H7 (cell line): ENCODE measurements around the gene SHANK1. TPM values are rescaled to one million over a fixed set of nuclear protein-coding genes. Genes with fewer than 3 reads are reported as not detected.
"Not testable (repeated sequence)": the region's sequence is repeated elsewhere in the genome, so short reads cannot be mapped to it uniquely, and the experiment has no call there.

Source experiments
- DNase-seq: peaks from one replicate; pipeline ENCODE4 v3.0.0; 2012
- H3K27me3 ChIP-seq: 2 replicates; pipeline ENCODE4 v1.6.0; 2011; ENCODE audit warnings: mild to moderate bottlenecking, low read length; ENCODE audit not compliant: control insufficient read depth, insufficient read depth
- H3K36me3 ChIP-seq: replicated peaks from 2 replicates; pipeline ENCODE4 v1.5.1; 2011; ENCODE audit warnings: low read length; ENCODE audit not compliant: control insufficient read depth, insufficient read depth
- H3K4me3 ChIP-seq: 2 replicates; pipeline ENCODE4 v1.5.1; 2011; ENCODE audit warnings: low read depth, mild to moderate bottlenecking, control low read depth, low read length, moderate library complexity; ENCODE audit not compliant: insufficient read depth
- total RNA-seq: library from RNA; depleted of rRNA; stranded (reverse); fragments of >200 nt; shearing (Covaris generic); gene quantifications from 2 replicates; pipeline ENCODE4 v1.2.3, GENCODE V29; 2014; rRNA removed

SHANK1 gene
- total RNA-seq, 1 experiment from 2014 or later: 0.35 TPM

DNA sequence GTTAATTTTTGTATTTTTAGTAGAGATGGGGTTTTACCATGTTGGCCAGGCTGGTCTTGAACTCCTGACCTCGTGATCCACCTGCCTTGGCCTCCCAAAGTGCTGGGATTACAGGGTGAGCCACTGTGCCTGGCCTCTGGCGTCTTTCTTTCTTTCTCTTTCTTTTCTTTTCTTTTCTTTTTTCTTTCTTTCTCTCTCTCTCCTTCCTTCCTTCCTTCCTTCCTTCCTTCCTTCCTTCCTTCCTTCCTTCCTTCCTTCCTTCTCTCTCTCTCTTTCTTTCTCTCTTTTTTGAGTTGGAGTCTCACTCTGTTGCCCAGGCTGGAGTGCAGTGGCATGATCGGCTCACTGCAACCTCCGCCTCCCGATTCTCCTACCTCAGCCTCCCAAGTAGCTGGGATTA, 100.4 kb downstream of the SHANK1 start:
- H3K36me3 ChIP-seq, H3K4me3 ChIP-seq, DNase-seq, H3K27me3 ChIP-seq: not testable (repeated sequence)

GRCh38 chr19:50618379-50618778, 101.2 kb downstream of the SHANK1 start:
- not testable (repeated sequence) for H3K4me3 ChIP-seq, H3K36me3 ChIP-seq, H3K27me3 ChIP-seq, DNase-seq

- not testable (repeated sequence) for H3K36me3 ChIP-seq, DNase-seq, H3K4me3 ChIP-seq, H3K27me3 ChIP-seq
Observed at GRCh38 chr19:50612504-50613404, 106.8 kb downstream of the SHANK1 start.

Other genes starting within 250 kb of the SHANK1 start
- 146 and 166 TPM in 2 replicates for gene EMC10, start 243.3 kb downstream of the SHANK1 start, total RNA-seq
- gene GARIN5A, start 243.0 kb downstream of the SHANK1 start, total RNA-seq: 4.5 and 8.1 TPM in 2 replicates
- gene JOSD2, start 208.6 kb downstream of the SHANK1 start, total RNA-seq: 4.7 and 4.9 TPM in 2 replicates
- not detected in 2 replicates for gene ASPDH, start 205.9 kb downstream of the SHANK1 start, total RNA-seq
- gene LRRC4B, start 151.4 kb downstream of the SHANK1 start, total RNA-seq: 2.4 and 3.5 TPM in 2 replicates
- 0.66 and 1.8 TPM in 2 replicates for gene SYT3, start 79.9 kb downstream of the SHANK1 start, total RNA-seq
- 7.8 and 8.0 TPM in 2 replicates for gene C19orf81, start 70.4 kb downstream of the SHANK1 start, total RNA-seq
- gene CLEC11A, start 3.6 kb upstream of the SHANK1 start, total RNA-seq: 4.7 and 7.1 TPM in 2 replicates
- not detected in 2 replicates for gene GPR32, start 50.7 kb upstream of the SHANK1 start, total RNA-seq
- gene ACP4, start 70.6 kb upstream of the SHANK1 start, total RNA-seq: not detected in 2 replicates
- not detected in 2 replicates for gene KLK1, start 104.0 kb upstream of the SHANK1 start, total RNA-seq
- gene KLK15, start 113.8 kb upstream of the SHANK1 start, total RNA-seq: not detected in 2 replicates
- not detected in 2 replicates for gene KLK3, start 135.1 kb upstream of the SHANK1 start, total RNA-seq
- not detected in 2 replicates for gene KLK2, start 153.6 kb upstream of the SHANK1 start, total RNA-seq
- not detected in 2 replicates for gene KLK4, start 191.6 kb upstream of the SHANK1 start, total RNA-seq
- gene KLK5, start 233.2 kb upstream of the SHANK1 start, total RNA-seq: 1.7 TPM in 1 of 2 replicates, not detected in the other
- 0.38 and 0.74 TPM in 2 replicates for gene KLK6, start 249.8 kb upstream of the SHANK1 start, total RNA-seq